ENCODE results near the gene CCL7.

The CCL7 gene

GRCh38 chr17:34252444-34253138, 17.4 kb upstream of the CCL7 start:
- Mint-ChIP-seq H3K4me1 (ENCODE audit: low read depth) (no peaks in the 10 kb centered on the region), H3K9me3 (no peaks in the 10 kb centered on the region), H3K27me3 (ENCODE audit: low read depth) (peaks cover 37% of the 10 kb centered on the region), H3K27ac (no peak overlapping the region), H3K4me3 (no peak overlapping the region), H3K36me3 (ENCODE audit: low read depth) (no peaks in the 10 kb centered on the region)
- no peak for DNase-seq (ENCODE audit: low spot score)

DNA sequence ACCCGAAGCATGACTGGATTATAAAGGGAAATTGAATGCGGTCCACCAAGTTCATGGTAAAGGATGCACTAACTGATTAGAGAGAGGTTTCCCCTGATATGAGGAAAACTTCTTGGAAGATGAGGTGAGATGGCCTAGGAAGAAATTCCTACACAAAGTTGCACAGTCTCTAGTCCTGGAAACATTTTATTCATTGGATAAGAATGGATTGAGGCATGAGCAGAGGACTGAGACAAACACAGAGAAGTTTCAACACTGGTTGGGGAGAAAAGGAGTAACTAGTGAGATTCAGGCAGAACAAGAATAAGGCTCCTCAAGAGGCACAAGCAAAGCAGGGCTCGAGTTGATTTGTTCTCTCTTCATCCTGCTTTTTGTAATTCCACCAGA, 16.9 kb upstream of the CCL7 start:
- DNase-seq (ENCODE audit: low spot score), result no peak
- Mint-ChIP-seq H3K4me1 (ENCODE audit: low read depth) (no peaks in the 10 kb centered on the region), H3K27ac (no peak overlapping the region), H3K4me3 (no peak overlapping the region), H3K9me3 (no peaks in the 10 kb centered on the region), H3K27me3 (ENCODE audit: low read depth) (peaks cover 37% of the 10 kb centered on the region), H3K36me3 (ENCODE audit: low read depth) (no peaks in the 10 kb centered on the region)

- Mint-ChIP-seq H3K36me3 (ENCODE audit: low read depth) (no peaks in the 10 kb centered on the region), H3K9me3 (no peaks in the 10 kb centered on the region), H3K4me1 (ENCODE audit: low read depth) (no peaks in the 10 kb centered on the region), H3K27me3 (ENCODE audit: low read depth) (peaks cover 36% of the 10 kb centered on the region), H3K4me3 (no peak overlapping the region), H3K27ac (no peak overlapping the region)
- no peak for DNase-seq (ENCODE audit: low spot score)
These were observed 15.9 kb upstream of the CCL7 start for GRCh38 chr17:34254146-34254545.

GRCh38 chr17:34254651-34255380, 15.2 kb upstream of the CCL7 start, which contains the start of gene CCL2:
Gene CCL2, plus strand, starts transcription at chr17:34255285. Its CDS starts 65 bp downstream, at chr17:34255350.
- no peak for DNase-seq (ENCODE audit: low spot score)
- Mint-ChIP-seq H3K27me3 (ENCODE audit: low read depth) (peaks cover 36% of the 10 kb centered on the region), H3K4me1 (ENCODE audit: low read depth) (peaks cover 2% of the 10 kb centered on the region), H3K36me3 (ENCODE audit: low read depth) (no peaks in the 10 kb centered on the region), H3K27ac (no peak within 1 kb of the TSS), H3K4me3 (no peak within 1 kb of the TSS), H3K9me3 (no peaks in the 10 kb centered on the region)

DNA sequence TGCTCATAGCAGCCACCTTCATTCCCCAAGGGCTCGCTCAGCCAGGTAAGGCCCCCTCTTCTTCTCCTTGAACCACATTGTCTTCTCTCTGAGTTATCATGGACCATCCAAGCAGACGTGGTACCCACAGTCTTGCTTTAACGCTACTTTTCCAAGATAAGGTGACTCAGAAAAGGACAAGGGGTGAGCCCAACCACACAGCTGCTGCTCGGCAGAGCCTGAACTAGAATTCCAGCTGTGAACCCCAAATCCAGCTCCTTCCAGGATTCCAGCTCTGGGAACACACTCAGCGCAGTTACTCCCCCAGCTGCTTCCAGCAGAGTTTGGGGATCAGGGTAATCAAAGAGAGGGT, 14.7 kb upstream of the CCL7 start:
- H3K27me3 Mint-ChIP-seq (ENCODE audit: low read depth), result peaks cover 36% of the 10 kb centered on the region
- peaks cover 2% of the 10 kb centered on the region for H3K4me1 Mint-ChIP-seq (ENCODE audit: low read depth)
- no peaks in the 10 kb centered on the region for H3K36me3 Mint-ChIP-seq (ENCODE audit: low read depth)
- DNase-seq (ENCODE audit: low spot score), result no peak
- H3K27ac Mint-ChIP-seq, result no peak overlapping the region
- H3K4me3 Mint-ChIP-seq, result no peak overlapping the region
- H3K9me3 Mint-ChIP-seq, result no peaks in the 10 kb centered on the region

GRCh38 chr17:34255841-34256240, 14.2 kb upstream of the CCL7 start:
- Mint-ChIP-seq H3K27me3 (ENCODE audit: low read depth) (peaks cover 36% of the 10 kb centered on the region), H3K4me1 (ENCODE audit: low read depth) (peaks cover 2% of the 10 kb centered on the region), H3K27ac (no peak overlapping the region), H3K4me3 (no peak overlapping the region), H3K36me3 (ENCODE audit: low read depth) (no peaks in the 10 kb centered on the region), H3K9me3 (no peaks in the 10 kb centered on the region)
- DNase-seq (ENCODE audit: low spot score), result no peak

DNA sequence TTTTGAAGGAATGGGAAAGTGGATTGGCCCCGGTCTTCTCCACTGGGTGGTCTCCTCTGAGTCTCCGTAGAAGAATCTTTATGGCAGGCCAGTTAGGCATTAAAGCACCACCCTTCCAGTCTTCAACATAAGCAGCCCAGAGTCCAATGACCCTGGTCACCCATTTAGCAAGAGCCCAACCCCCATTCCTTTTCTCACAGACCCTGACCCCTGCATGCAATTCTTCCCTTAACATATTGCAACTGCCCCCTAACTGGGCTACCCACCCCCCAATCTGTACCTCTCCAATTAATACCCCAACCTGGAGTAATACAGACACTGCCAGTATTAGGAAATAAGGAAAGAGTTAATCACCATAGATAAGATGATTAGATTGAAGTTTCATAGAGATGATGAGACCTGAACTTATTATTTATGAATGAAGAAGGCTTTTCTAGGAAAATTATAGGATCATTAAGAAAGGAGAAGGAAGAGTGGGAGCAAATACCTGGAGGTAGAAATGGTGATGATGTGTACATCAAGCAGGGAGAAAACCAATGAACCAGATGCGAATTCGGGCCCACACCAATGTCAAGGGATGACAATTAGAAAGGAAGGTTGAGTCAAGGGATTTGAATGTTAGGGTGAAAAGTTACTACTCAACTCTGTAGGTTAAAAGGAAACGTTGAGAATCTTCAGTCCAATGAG, 12.6 kb upstream of the CCL7 start:
- H3K27ac Mint-ChIP-seq, result no peak overlapping the region
- no peak for DNase-seq (ENCODE audit: low spot score)
- H3K4me3 Mint-ChIP-seq, result no peak overlapping the region
- H3K4me1 Mint-ChIP-seq (ENCODE audit: low read depth), result peaks cover 2% of the 10 kb centered on the region
- H3K9me3 Mint-ChIP-seq, result no peaks in the 10 kb centered on the region
- H3K36me3 Mint-ChIP-seq (ENCODE audit: low read depth), result no peaks in the 10 kb centered on the region
- H3K27me3 Mint-ChIP-seq (ENCODE audit: low read depth), result peaks cover 36% of the 10 kb centered on the region

DNA sequence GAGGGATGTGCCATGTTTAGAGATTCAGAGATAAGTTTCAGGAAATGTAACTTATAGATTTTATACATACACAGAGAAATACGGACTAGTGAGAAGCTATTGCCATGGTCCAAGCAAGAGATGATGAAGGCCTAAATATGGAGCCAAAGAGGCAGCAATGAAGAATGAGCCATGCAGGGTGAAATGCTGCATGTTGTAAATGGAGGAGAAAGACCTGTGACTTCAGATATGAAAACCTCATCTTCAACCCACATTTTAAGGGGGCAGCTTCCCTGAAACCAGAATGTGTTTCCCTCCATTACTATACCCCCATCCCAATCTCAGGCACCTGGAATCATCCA, 12.1 kb upstream of the CCL7 start:
- H3K27me3 Mint-ChIP-seq (ENCODE audit: low read depth), result peaks cover 32% of the 10 kb centered on the region
- no peak for DNase-seq (ENCODE audit: low spot score)
- H3K36me3 Mint-ChIP-seq (ENCODE audit: low read depth), result no peaks in the 10 kb centered on the region
- H3K4me3 Mint-ChIP-seq, result no peak overlapping the region
- no peak overlapping the region for H3K27ac Mint-ChIP-seq
- no peaks in the 10 kb centered on the region for H3K9me3 Mint-ChIP-seq
- H3K4me1 Mint-ChIP-seq (ENCODE audit: low read depth), result peaks cover 2% of the 10 kb centered on the region

DNA sequence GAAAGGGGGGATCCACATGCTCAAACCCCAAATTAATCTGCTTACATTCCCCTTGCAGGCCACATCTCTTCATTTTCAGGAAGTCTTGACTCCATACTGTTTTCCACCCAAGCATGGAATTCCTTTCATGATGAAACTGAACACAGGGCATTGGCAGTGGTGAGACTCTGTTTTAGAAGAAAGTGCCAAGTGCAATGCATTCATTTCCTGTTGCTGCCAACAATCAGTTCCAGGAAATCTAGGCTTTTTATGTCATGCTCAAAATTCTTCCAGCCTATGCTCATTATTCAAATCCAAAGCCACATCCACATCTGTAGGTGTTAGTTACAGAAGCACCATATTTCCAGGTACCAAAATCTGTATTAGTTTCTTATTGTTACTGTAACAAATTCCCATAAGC, 10.9 kb upstream of the CCL7 start:
- no peak overlapping the region for H3K4me3 Mint-ChIP-seq
- no peaks in the 10 kb centered on the region for H3K9me3 Mint-ChIP-seq
- H3K27ac Mint-ChIP-seq, result no peak overlapping the region
- DNase-seq (ENCODE audit: low spot score), result no peak
- H3K27me3 Mint-ChIP-seq (ENCODE audit: low read depth), result peaks cover 24% of the 10 kb centered on the region
- peaks cover 2% of the 10 kb centered on the region for H3K4me1 Mint-ChIP-seq (ENCODE audit: low read depth)
- no peaks in the 10 kb centered on the region for H3K36me3 Mint-ChIP-seq (ENCODE audit: low read depth)

GRCh38 chr17:34260861-34261260, 9.2 kb upstream of the CCL7 start:
- Mint-ChIP-seq H3K4me3 (no peak overlapping the region), H3K27ac (no peak overlapping the region), H3K9me3 (no peaks in the 10 kb centered on the region), H3K36me3 (ENCODE audit: low read depth) (no peaks in the 10 kb centered on the region), H3K27me3 (ENCODE audit: low read depth) (peaks cover 25% of the 10 kb centered on the region), H3K4me1 (ENCODE audit: low read depth) (peaks cover 2% of the 10 kb centered on the region)
- DNase-seq (ENCODE audit: low spot score), result no peak

DNA sequence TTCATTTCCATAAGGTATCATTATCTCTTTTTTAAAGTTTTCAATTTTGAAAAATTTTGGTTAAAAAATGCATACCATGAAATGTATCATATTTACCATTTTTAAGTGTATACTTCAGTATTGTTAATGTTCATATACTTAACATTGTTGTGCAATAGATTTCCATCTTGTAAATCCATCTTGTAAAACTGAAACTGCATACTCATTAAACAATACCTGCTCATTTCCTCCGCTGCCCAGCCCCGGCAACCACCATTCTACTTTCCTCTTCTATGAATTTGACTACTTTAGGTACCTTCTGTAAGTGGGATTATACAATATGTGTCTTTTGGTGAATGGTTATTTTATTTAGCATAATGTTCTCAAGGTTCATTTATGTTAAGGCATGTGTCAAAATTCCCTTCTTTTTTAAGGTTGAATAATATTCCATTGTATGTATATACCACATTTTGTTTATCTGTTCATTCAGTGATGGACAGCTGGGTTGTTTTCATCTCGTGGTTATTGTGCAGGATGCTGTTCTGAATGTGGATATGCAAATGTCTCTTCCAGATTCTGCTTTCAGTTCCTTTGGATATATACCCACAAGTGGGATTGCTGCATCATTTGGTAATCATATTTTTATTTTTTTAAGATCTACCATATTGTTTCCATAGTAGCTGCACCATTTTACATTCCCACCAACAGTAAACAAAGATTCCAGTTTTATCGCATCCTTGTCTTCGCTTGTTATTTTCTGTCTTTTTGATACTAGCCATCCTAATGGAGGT, 8.3 kb upstream of the CCL7 start:
- peaks cover 2% of the 10 kb centered on the region for H3K4me1 Mint-ChIP-seq (ENCODE audit: low read depth)
- DNase-seq (ENCODE audit: low spot score), result peak; percentile 8

GRCh38 chr17:34265711-34266110, 4.3 kb upstream of the CCL7 start:
- no peak overlapping the region for H3K4me3 Mint-ChIP-seq
- no peaks in the 10 kb centered on the region for H3K36me3 Mint-ChIP-seq (ENCODE audit: low read depth)
- no peaks in the 10 kb centered on the region for H3K4me1 Mint-ChIP-seq (ENCODE audit: low read depth)
- peaks cover 29% of the 10 kb centered on the region for H3K27me3 Mint-ChIP-seq (ENCODE audit: low read depth)
- no peak for DNase-seq (ENCODE audit: low spot score)
- H3K27ac Mint-ChIP-seq, result no peak overlapping the region
- no peaks in the 10 kb centered on the region for H3K9me3 Mint-ChIP-seq

More for the DNA sequence above, 8.3 kb upstream of the CCL7 start:
- Mint-ChIP-seq H3K27me3 (ENCODE audit: low read depth) (peaks cover 26% of the 10 kb centered on the region), H3K9me3 (no peaks in the 10 kb centered on the region), H3K4me3 (no peak overlapping the region), H3K27ac (no peak overlapping the region), H3K36me3 (ENCODE audit: low read depth) (no peaks in the 10 kb centered on the region)

- no peaks in the 10 kb centered on the region for H3K36me3 Mint-ChIP-seq (ENCODE audit: low read depth)
- no peaks in the 10 kb centered on the region for H3K4me1 Mint-ChIP-seq (ENCODE audit: low read depth)
- peaks cover 41% of the 10 kb centered on the region for H3K27me3 Mint-ChIP-seq (ENCODE audit: low read depth)
- H3K9me3 Mint-ChIP-seq, result no peaks in the 10 kb centered on the region
- H3K27ac Mint-ChIP-seq, result no peak overlapping the region
- DNase-seq (ENCODE audit: low spot score), result no peak
- no peak overlapping the region for H3K4me3 Mint-ChIP-seq
These were observed 5.9 kb downstream of the CCL7 start for GRCh38 chr17:34275881-34276280.

DNA sequence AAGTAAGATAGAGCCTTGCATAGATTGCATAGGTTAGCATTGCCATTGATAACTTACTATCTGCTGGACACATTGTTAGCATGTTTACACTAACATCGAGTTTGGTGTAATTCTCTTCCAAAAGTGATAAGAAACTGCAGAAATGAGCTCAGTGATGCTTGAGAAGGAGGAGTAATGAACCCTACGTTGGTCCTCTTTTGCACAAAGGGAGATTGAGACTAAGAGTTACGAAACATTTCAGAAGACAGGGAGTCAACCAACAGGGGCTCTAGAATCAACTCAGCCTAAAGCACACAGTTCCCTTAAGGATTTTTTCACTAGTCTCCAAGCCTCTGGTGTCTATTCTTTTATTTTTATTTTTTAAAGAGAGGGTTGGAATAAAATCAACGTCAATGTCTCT, 6.8 kb downstream of the CCL7 start:
- no peak overlapping the region for H3K4me3 Mint-ChIP-seq
- H3K9me3 Mint-ChIP-seq, result no peaks in the 10 kb centered on the region

More for the DNA sequence above, 6.8 kb downstream of the CCL7 start:
- no peaks in the 10 kb centered on the region for H3K4me1 Mint-ChIP-seq (ENCODE audit: low read depth)
- peaks cover 40% of the 10 kb centered on the region for H3K27me3 Mint-ChIP-seq (ENCODE audit: low read depth)
- no peak overlapping the region for H3K27ac Mint-ChIP-seq
- DNase-seq (ENCODE audit: low spot score), result no peak
- no peaks in the 10 kb centered on the region for H3K36me3 Mint-ChIP-seq (ENCODE audit: low read depth)
